Neural cell (in vitro differentiated cells): ENCODE results near the gene C1orf232. TPM values are rescaled to one million over a fixed set of nuclear protein-coding genes. Genes with fewer than 3 reads are reported as not detected.

Source experiments
- H2AFZ ChIP-seq: fragments of 200-600, 300-800 bp; sonication (generic), shearing (Covaris generic); 2 replicates; pipeline ENCODE4 v1.6.0; 2014; ENCODE audit warnings: low read depth, mild to moderate bottlenecking, antibody characterized with exemption, low read length, moderate library complexity
- H3F3A ChIP-seq: fragments of 200-600 bp; shearing (Covaris generic); 2 replicates; pipeline ENCODE4 v1.6.1; 2016; ENCODE audit warnings: mild to moderate bottlenecking, moderate library complexity, mixed read lengths, antibody characterized with exemption, low read length; ENCODE audit not compliant: insufficient read depth, poor library complexity, severe bottlenecking
- H3K27ac ChIP-seq: fragments of 200-600, 300-800 bp; sonication (generic), shearing (Covaris generic); 2 replicates; pipeline ENCODE4 v1.5.1; 2014; ENCODE audit warnings: mild to moderate bottlenecking, low read length, moderate library complexity
- H3K27me3 ChIP-seq: fragments of 300-800, 200-600 bp; sonication (generic), shearing (Covaris generic); 2 replicates; pipeline ENCODE4 v1.6.0; 2014; ENCODE audit warnings: mild to moderate bottlenecking, low read depth, low read length, moderate library complexity; ENCODE audit not compliant: insufficient read depth
- H3K36me3 ChIP-seq: fragments of 300-800, 200-600 bp; sonication (generic), shearing (Covaris generic); 2 replicates; pipeline ENCODE4 v1.5.1; 2014; ENCODE audit warnings: mild to moderate bottlenecking, antibody characterized with exemption, low read length, moderate library complexity; ENCODE audit not compliant: insufficient read depth
- H3K4me2 ChIP-seq: fragments of 300-800, 200-600 bp; sonication (generic), shearing (Covaris generic); 2 replicates; pipeline ENCODE4 v1.6.0; 2014; ENCODE audit warnings: mild to moderate bottlenecking, low read length
- H3K4me3 ChIP-seq: fragments of 300-800, 200-600 bp; sonication (generic), shearing (Covaris generic); 2 replicates; pipeline ENCODE4 v1.5.1; 2014; ENCODE audit warnings: mild to moderate bottlenecking, low read length, moderate library complexity
- H3K79me2 ChIP-seq: fragments of 200-600 bp; shearing (Covaris generic); replicated peaks from 2 replicates; pipeline ENCODE4 v1.6.0; 2014; ENCODE audit warnings: mild to moderate bottlenecking, low read length, moderate library complexity; ENCODE audit not compliant: insufficient read depth
- H3K9ac ChIP-seq: fragments of 300-800, 200-600 bp; sonication (generic), shearing (Covaris generic); 2 replicates; pipeline ENCODE4 v1.6.1; 2016; ENCODE audit warnings: mild to moderate bottlenecking, low read length, mixed read lengths
- H3K9me2 ChIP-seq: fragments of 200-600 bp; shearing (Covaris generic); 2 replicates; pipeline ENCODE4 v1.6.1; 2016; ENCODE audit warnings: mild to moderate bottlenecking, low read length, mixed read lengths; ENCODE audit not compliant: insufficient read depth
- H3K9me3 ChIP-seq: fragments of 200-600, 300-800 bp; sonication (generic), shearing (Covaris generic); 2 replicates; pipeline ENCODE4 v1.6.1; 2016; ENCODE audit warnings: mild to moderate bottlenecking, mixed run types, low read length, moderate library complexity, mixed read lengths
- H4K20me1 ChIP-seq: fragments of 200-600 bp; shearing (Covaris generic); 2 replicates; pipeline ENCODE4 v1.6.1; 2016; ENCODE audit warnings: mild to moderate bottlenecking, mixed run types; ENCODE audit not compliant: insufficient read depth
- EP300 ChIP-seq: fragments of 450-650 bp; conservative IDR thresholded peaks from 2 replicates; pipeline ENCODE4 v1.6.1; 2014; ENCODE audit warnings: antibody characterized with exemption, mild to moderate bottlenecking, moderate library complexity; ENCODE audit not compliant: poor library complexity, severe bottlenecking
- EZH2 ChIP-seq: fragments of 200-600, 300-800 bp; shearing (Covaris generic), sonication (generic); IDR thresholded peaks from 2 replicates; pipeline ENCODE4 v1.6.1; 2014; ENCODE audit warnings: antibody characterized with exemption, low read length, borderline replicate concordance, mild to moderate bottlenecking; ENCODE audit not compliant: insufficient read depth, poor library complexity, severe bottlenecking
- MXI1 ChIP-seq: fragments of 450-650 bp; conservative IDR thresholded peaks from 2 replicates; pipeline ENCODE4 v1.6.1; 2014; ENCODE audit warnings: antibody characterized with exemption, mild to moderate bottlenecking; ENCODE audit not compliant: poor library complexity, severe bottlenecking
- POLR2AphosphoS5 ChIP-seq: IDR thresholded peaks from 2 replicates; pipeline ENCODE4 v1.6.1; 2012
- RAD21 ChIP-seq: fragments of 450-650 bp; conservative IDR thresholded peaks from 2 replicates; pipeline ENCODE4 v1.6.1; 2014; ENCODE audit warnings: antibody characterized with exemption, mild to moderate bottlenecking, moderate library complexity
- REST ChIP-seq: IDR thresholded peaks from 2 replicates; pipeline ENCODE4 v1.6.1; 2012; ENCODE audit warnings: borderline replicate concordance
- SMC3 ChIP-seq: fragments of 450-650 bp; conservative IDR thresholded peaks from 2 replicates; pipeline ENCODE4 v1.6.1; 2014; ENCODE audit warnings: antibody characterized with exemption, mild to moderate bottlenecking, moderate library complexity; ENCODE audit not compliant: poor library complexity
- TAF1 ChIP-seq: IDR thresholded peaks from 2 replicates; pipeline ENCODE4 v1.6.1; 2012; ENCODE audit warnings: low read depth
- polyA plus RNA-seq: library from polyadenylated mRNA; depleted of rRNA; stranded (reverse); fragments of >200 nt; gene quantifications from 2 replicates; pipeline ENCODE4 v1.2.3, GENCODE V29; 2014

Gene C1orf232
- polyA plus RNA-seq, 1 donor from 2014 or later = not detected

GRCh38 chr1:26122988-26123973 is 45.5 kb downstream of the C1orf232 start:
- Histone ChIP-seq H3K9me3 (no peaks in the 10 kb centered on the region), H3K9me2 (no peaks in the 10 kb centered on the region)
- TF ChIP-seq SMC3 (no peak), RAD21 (no peak), EZH2 (no peak), EP300 (no peak), MXI1 (no peak), REST (no peak), TAF1 (no peak), POLR2AphosphoS5 (no peak)

GRCh38 chr1:26121854-26122773 is 46.6 kb downstream of the C1orf232 start:
- Histone ChIP-seq H3K79me2 (no peaks in the 10 kb centered on the region), H4K20me1 (no peaks in the 10 kb centered on the region), H3K9me2 (no peaks in the 10 kb centered on the region), H3K27me3 (no peaks in the 10 kb centered on the region), H3K36me3 (peaks cover 6% of the 10 kb centered on the region), H2AFZ (no peak overlapping the region), H3K4me2 (no peak overlapping the region), H3K9me3 (no peaks in the 10 kb centered on the region), H3K9ac (no peak overlapping the region), H3K4me3 (no peak overlapping the region), H3K27ac (no peak overlapping the region), H3F3A (no peaks in the 10 kb centered on the region)
- TF ChIP-seq EZH2 (no peak), EP300 (no peak), RAD21 (no peak)

More at GRCh38 chr1:26122988-26123973, 45.5 kb downstream of the C1orf232 start:
- Histone ChIP-seq H3K79me2 (no peaks in the 10 kb centered on the region), H3K27ac (no peak overlapping the region), H4K20me1 (no peaks in the 10 kb centered on the region), H3K36me3 (peaks cover 6% of the 10 kb centered on the region), H3K9ac (no peak overlapping the region), H3K27me3 (no peaks in the 10 kb centered on the region), H3K4me2 (no peak overlapping the region), H2AFZ (no peak overlapping the region), H3F3A (no peaks in the 10 kb centered on the region), H3K4me3 (no peak overlapping the region)
